Sigmoid colon (tissue), 7 donors: ENCODE data around the gene CDK4. TPM values are rescaled to one million over a fixed set of nuclear protein-coding genes. Genes with fewer than 3 reads are reported as not detected.

Source experiments
- DNase-seq: peaks from one replicate; pipeline ENCODE4 v3.0.0-alpha.2; 2019
- H3K27ac ChIP-seq, 4 donors: fragments of 200-600 bp; sonication (generic); one replicate each; pipeline ENCODE4 v1.5.1; 2016 to 2019; ENCODE audit warnings: mild to moderate bottlenecking in 1 of 4
- H3K27me3 ChIP-seq, 3 donors: fragments of 200-600 bp; sonication (generic); one replicate each; pipeline ENCODE4 v1.5.1; 2019; ENCODE audit warnings: mild to moderate bottlenecking in 1 of 3
- H3K36me3 ChIP-seq, 4 donors: fragments of 200-600 bp; sonication (generic); one replicate each; pipeline ENCODE4 v1.5.1; 2016 to 2019
- H3K4me1 ChIP-seq, 4 donors: fragments of 200-600 bp; sonication (generic); one replicate each; pipeline ENCODE4 v1.5.1; 2017 to 2019
- H3K4me3 ChIP-seq, 4 donors: fragments of 200-600 bp; sonication (generic); one replicate each; pipeline ENCODE4 v1.5.1; 2017 to 2019; ENCODE audit warnings: mild to moderate bottlenecking in 2 of 4, moderate library complexity in 1 of 4
- H3K9me3 ChIP-seq, 4 donors: fragments of 200-600 bp in 3 of 4; sonication (generic) in 3 of 4; one replicate each; pipeline versions ENCODE4 v1.5.1 to v1.6.1; 2013 to 2019
- CTCF ChIP-seq, 4 experiments: fragments of 450-650 bp in 3 of 4; fragments of 200-600 bp in 1 of 4; IDR thresholded peaks; one replicate each; pipeline ENCODE4 v1.5.1; 2016 to 2019; ENCODE audit warnings: antibody characterized with exemption in 4 of 4, mild to moderate bottlenecking in 3 of 4, moderate library complexity in 2 of 4
- EP300 ChIP-seq, 4 donors: sonication (generic); formaldehyde crosslinking; IDR thresholded peaks; one replicate each; pipeline ENCODE4 v1.6.1; 2017; ENCODE audit warnings: antibody characterized with exemption in 4 of 4
- POLR2A ChIP-seq, 2 donors: fragments of 450-650 bp; IDR thresholded peaks; one replicate each; pipeline ENCODE4 v1.6.1; 2016; ENCODE audit warnings: antibody characterized with exemption in 2 of 2, mild to moderate bottlenecking in 2 of 2, moderate library complexity in 2 of 2
- POLR2AphosphoS5 ChIP-seq, 4 donors: sonication (generic); formaldehyde crosslinking; IDR thresholded peaks; one replicate each; pipeline ENCODE4 v1.6.1; 2017; ENCODE audit warnings: antibody characterized with exemption in 4 of 4
- WGBS, 2 donors: extraction: QIAGEN DNeasy Blood & Tissue Kit; methylation state at CpG; one replicate each; pipeline ENCODE4 v1.1.7; 2013; 5-methylcytosine and 5-hydroxymethylcytosine counted together
- intact Hi-C: fragments of 100-400 bp; cut with DNase I; formaldehyde crosslinking; loops from one replicate; pipeline ENCODE4 v1.15.1; 2023
- polyA plus RNA-seq, 3 donors: library from polyadenylated mRNA; stranded (reverse); fragments of 200-250 nt; gene quantifications; one replicate each; pipeline ENCODE4 v1.2.3, GENCODE V29; 2013
- total RNA-seq, 4 donors: library from RNA; depleted of rRNA; stranded (reverse); fragments of >200 nt; gene quantifications; one replicate each; pipeline ENCODE4 v1.1.0, GENCODE V29; 2016
- donor health status: healthy with polysubstance abuse.
- donor health status: Bipolar disorder and iron deficiency.
- donor health status: healthy.

The CDK4 gene
- total and polyA plus RNA-seq, 7 donors = 34.9 to 108 (median 80.8) TPM

- intact Hi-C loops = no loop called here
- peak overlapping the region in 1 of 4 donors; percentile 38 for H3K27ac ChIP-seq
- no peak for DNase-seq
- TF ChIP-seq CTCF (IDR thresholded peaks at IDR 0.05) = no peak
- TF ChIP-seq EP300 (IDR thresholded peaks at IDR 0.05) = no peak
- no peak for TF ChIP-seq POLR2AphosphoS5 (IDR thresholded peaks at IDR 0.05)
- no peak for TF ChIP-seq POLR2A (IDR thresholded peaks at IDR 0.05)
- H3K27me3 ChIP-seq = peaks cover 52 to 85% (median 58%) of the 10 kb centered on the region in 3 donors
- no peaks in the 10 kb centered on the region for H3K9me3 ChIP-seq
- WGBS, 2 donors = 18 to 52% methylated on average over 110 of the region's 110 CpGs
- H3K36me3 ChIP-seq = no peaks in the 10 kb centered on the region
- H3K4me1 ChIP-seq = peaks cover 0 to 39% (median 38%) of the 10 kb centered on the region in 4 donors
- H3K4me3 ChIP-seq = peak overlapping the region in 3 of 4 donors; percentile 20 to 43 (median 41)
Observed at GRCh38 chr12:57737467-57738460, 14.3 kb downstream of the CDK4 start.

- peak overlapping the region in 3 of 4 donors; percentile 20 to 43 (median 41) for H3K4me3 ChIP-seq
- intact Hi-C loops = no loop called here
- 19 to 61% methylated on average over 31 of the region's 31 CpGs for WGBS, 2 donors
- DNase-seq = no peak
- TF ChIP-seq POLR2AphosphoS5 (IDR thresholded peaks at IDR 0.05) (no peak), EP300 (IDR thresholded peaks at IDR 0.05) (no peak), POLR2A (IDR thresholded peaks at IDR 0.05) (no peak), CTCF (IDR thresholded peaks at IDR 0.05) (no peak)
- H3K36me3 ChIP-seq = no peaks in the 10 kb centered on the region
- H3K4me1 ChIP-seq = peaks cover 0 to 39% (median 38%) of the 10 kb centered on the region in 4 donors
- H3K9me3 ChIP-seq = no peaks in the 10 kb centered on the region
- H3K27ac ChIP-seq = no peak overlapping the region
- H3K27me3 ChIP-seq = peaks cover 52 to 92% (median 61%) of the 10 kb centered on the region in 3 donors
Observed at GRCh38 chr12:57736741-57737466, 15.2 kb downstream of the CDK4 start.

- no peak overlapping the region for H3K4me3 ChIP-seq
- H3K27ac ChIP-seq = no peak overlapping the region
- 15 to 49% methylated on average over 49 of the region's 49 CpGs for WGBS, 2 donors
- no peaks in the 10 kb centered on the region for H3K36me3 ChIP-seq
- H3K9me3 ChIP-seq = no peaks in the 10 kb centered on the region
- TF ChIP-seq CTCF (IDR thresholded peaks at IDR 0.05) (no peak), POLR2A (IDR thresholded peaks at IDR 0.05) (no peak), POLR2AphosphoS5 (IDR thresholded peaks at IDR 0.05) (no peak), EP300 (IDR thresholded peaks at IDR 0.05) (no peak)
- intact Hi-C loops = no loop called here
- H3K27me3 ChIP-seq = peaks cover 52 to 96% (median 64%) of the 10 kb centered on the region in 3 donors
- DNase-seq = no peak
- H3K4me1 ChIP-seq = peaks cover 0 to 39% (median 38%) of the 10 kb centered on the region in 4 donors
Observed at GRCh38 chr12:57735952-57736740, 16.0 kb downstream of the CDK4 start.

- Histone ChIP-seq H3K4me1 (peaks cover 0 to 39% (median 38%) of the 10 kb centered on the region in 4 donors), H3K27ac (no peak overlapping the region), H3K27me3 (peaks cover 52 to 93% (median 64%) of the 10 kb centered on the region in 3 donors), H3K9me3 (no peaks in the 10 kb centered on the region), H3K36me3 (no peaks in the 10 kb centered on the region), H3K4me3 (no peak overlapping the region)
- 12 to 54% methylated on average over 8 of the region's 8 CpGs for WGBS, 2 donors
- no peak for DNase-seq
- intact Hi-C loops = no loop called here
- TF ChIP-seq POLR2A (IDR thresholded peaks at IDR 0.05) (no peak), POLR2AphosphoS5 (IDR thresholded peaks at IDR 0.05) (no peak), EP300 (IDR thresholded peaks at IDR 0.05) (no peak), CTCF (IDR thresholded peaks at IDR 0.05) (no peak)
Observed at GRCh38 chr12:57735198-57735855, 16.8 kb downstream of the CDK4 start.
